Activated CD8-positive, alpha-beta memory T cell treated with anti-CD3 and anti-CD28 coated beads for 1 hour (primary cell): ENCODE data around the gene MMUT.
A peak's percentile ranks its signal among the peaks of the same experiment; 100 is the strongest.
"Not testable (repeated sequence)": the region's sequence is repeated elsewhere in the genome, so short reads cannot be mapped to it uniquely, and the experiment has no call there.

Source experiments
- DNase-seq, 2 donors: peaks; one replicate each; pipeline ENCODE4 v3.0.0-alpha.2; 2020; ENCODE audit warnings: low read depth in 1 of 2; ENCODE audit errors: extremely low read depth in 1 of 2

MMUT gene

DNA sequence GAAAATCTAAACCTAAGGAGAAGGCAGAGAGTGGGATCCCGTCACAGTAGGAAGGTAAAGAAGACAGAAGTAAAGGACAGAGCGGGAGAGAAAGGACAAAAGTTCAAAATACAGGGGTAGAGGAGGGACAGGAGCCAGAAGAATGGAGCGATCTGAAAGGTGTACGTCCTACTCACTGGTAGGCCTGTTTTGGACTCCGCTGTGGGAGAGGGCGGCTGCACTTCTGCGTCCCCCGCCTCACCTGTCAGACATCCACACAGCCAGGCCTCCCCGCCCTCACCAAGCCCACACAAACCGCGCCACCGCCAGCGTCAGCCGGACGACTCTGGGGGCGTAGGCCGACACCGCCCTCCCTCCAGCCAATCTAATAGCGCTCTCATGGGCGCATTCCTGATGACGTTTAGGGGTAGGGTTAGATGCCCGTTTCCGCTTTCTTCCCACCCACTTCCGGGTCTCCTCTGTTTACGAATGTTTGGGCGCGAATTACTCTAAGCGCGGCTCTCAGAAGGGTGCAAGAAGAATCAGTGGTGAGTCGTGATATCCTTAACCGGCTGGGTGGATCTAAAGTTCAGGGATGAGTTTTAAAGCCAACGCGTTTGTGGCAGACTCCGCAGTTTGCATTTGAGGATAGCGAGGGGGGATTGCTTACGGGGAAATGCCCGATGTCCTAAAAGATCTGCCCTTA is at the start of gene MMUT, which contains the start of gene CENPQ:
MMUT (minus strand) TSS at position 327 of the 685 bp plus-strand sequence. CDS start 3,787 bp downstream, outside the sequence.
CENPQ (plus strand) TSS at position 444 of the 685 bp plus-strand sequence. CDS start 6,807 bp downstream, outside the sequence.
- peak; percentile 66 to 75 for DNase-seq

- no peak for DNase-seq
These were observed 46.3 kb upstream of the MMUT start for GRCh38 chr6:49509342-49509741.

- no peak for DNase-seq
These were observed 43.6 kb upstream of the MMUT start for GRCh38 chr6:49506569-49507111.

DNA sequence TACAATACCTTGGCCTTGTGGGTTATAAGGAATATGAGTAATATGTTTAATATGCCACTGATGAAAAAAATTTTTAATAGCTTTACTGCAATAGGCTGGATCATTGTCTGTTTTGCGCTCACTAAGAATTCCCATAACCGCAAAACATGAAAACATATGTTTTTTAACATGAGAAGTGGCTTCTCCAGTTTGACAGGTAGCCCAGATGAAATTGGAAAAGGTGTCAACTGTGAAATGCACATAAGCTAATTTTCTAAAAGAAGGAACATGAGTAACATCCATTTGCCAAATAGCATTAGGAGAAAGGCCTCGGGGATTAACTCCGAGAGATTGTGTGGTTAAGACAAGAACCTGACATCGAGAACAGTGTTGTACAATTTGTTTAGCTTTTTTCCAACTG is 41.6 kb upstream of the MMUT start:
- no peak for DNase-seq

DNA sequence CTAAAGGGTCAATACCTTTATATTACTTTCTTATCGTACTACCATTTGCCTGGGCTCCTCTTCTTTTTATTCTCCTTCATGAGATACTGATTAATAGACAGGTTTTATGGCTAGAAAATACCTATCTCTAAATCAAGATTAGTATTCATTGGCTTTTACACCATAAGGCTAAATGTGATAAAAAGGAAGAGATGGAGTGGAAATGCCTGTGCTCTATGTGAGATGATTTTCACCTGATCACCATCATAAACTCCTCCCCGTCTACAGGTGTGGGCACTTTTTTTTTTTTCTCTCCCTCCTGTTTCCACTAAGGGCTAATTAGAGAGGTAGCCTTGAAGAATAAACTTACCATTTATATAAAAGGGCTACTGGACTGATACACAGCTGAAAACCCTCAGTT is 36.6 kb upstream of the MMUT start, which contains the start of gene GLYATL3:
GLYATL3 (plus strand) TSS at position 301 of the 400 bp plus-strand sequence. CDS start 12,068 bp downstream, outside the sequence.
- DNase-seq, result no peak

DNA sequence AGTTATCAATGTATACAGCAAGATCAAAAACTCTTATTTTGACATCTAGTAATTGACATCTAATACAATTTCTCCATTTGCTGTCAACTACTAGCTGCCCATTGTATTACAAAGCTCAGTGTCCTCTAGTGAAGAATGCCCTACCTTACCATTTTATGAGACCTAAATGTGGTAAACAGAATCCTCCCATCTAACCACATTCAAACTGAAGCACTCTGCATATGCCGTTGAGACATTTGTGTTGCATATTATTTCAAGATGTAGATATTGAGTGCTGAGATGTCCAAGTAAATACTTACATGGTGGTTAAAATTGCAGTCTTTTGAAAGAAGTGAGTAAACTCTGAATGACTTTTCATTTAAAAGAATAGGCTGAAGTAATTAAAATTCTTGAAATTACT is 36.1 kb upstream of the MMUT start:
- DNase-seq, result no peak

DNA sequence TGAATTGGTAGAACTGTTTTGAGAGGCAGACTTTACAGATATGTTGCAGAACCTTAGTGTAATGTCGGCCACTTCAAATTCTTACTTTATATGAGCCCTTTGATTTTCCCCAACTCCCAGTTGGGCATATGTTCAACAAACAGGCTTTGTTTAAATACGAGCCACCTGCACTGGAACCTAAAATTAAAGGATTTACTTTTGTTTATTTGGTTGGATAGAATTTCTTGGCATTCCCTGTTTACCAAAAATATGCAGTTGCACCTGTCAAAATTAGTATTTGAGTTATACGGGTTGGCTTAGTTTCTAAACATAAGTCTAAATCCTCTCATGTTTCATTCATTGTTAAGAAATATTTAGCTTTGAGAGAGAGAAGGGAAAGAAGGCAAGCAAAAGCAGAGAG is 34.3 kb upstream of the MMUT start:
- no peak for DNase-seq

DNA sequence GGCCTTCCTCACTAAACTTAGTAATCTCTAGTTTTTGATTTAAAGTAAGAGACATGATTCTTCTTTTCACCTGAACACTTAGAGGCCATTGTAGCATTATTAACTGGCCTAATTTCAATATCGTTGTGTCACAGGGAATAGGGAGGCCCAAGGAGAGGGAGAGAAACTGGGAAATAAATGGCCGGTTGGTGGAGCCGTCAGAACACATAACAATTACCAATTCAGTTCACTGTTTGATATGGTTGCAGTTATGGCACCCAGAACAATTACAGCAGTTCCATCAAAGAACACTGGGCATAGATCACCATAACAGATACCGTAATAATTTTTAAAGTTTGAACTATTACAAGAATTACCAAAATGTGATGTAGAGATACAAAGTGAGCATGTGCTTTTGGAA is 27.6 kb upstream of the MMUT start:
- no peak for DNase-seq

GRCh38 chr6:49483380-49483779 is 20.3 kb upstream of the MMUT start:
- not testable (repeated sequence) for DNase-seq

DNA sequence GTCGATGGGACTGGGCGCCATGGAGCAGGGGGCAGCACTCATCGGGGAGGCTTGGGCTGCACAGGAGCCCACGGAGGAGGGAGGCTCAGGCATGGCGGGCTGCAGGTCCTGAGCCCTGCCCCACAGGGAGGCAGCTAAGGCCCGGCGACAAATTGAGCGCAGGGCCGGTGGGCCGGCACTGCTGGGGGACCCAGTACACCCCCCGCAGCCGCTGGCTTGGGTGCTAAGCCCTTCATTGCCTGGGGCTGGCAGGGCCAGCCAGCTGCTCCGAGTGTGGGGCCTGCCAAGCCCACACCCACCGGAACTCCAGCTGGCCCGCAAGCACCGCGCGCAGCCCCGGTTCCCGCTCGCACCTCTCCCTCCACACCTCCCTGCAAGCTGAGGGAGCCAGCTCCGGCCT is 18.8 kb upstream of the MMUT start:
- DNase-seq, result not testable (repeated sequence)

GRCh38 chr6:49479308-49479970 is 16.4 kb upstream of the MMUT start:
- DNase-seq, result no peak

DNA sequence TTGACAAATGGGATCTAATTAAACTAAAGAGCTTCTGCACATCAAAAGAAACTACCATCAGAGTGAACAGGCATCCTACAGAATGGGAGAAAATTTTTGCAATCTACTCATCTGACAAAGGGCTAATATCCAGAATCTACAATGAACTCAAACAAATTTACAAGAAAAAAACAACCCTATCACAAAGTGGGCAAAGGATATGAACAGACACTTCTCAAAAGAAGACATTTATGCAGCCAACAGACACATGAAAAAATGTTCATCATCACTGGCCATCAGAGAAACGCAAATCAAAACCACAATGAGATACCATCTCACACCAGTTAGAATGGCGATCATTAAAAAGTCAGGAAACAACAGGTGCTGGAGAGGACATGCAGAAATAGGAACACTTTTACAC is 13.5 kb upstream of the MMUT start:
- not testable (repeated sequence) for DNase-seq

GRCh38 chr6:49468042-49468441 is 5.0 kb upstream of the MMUT start:
- DNase-seq, result no peak

DNA sequence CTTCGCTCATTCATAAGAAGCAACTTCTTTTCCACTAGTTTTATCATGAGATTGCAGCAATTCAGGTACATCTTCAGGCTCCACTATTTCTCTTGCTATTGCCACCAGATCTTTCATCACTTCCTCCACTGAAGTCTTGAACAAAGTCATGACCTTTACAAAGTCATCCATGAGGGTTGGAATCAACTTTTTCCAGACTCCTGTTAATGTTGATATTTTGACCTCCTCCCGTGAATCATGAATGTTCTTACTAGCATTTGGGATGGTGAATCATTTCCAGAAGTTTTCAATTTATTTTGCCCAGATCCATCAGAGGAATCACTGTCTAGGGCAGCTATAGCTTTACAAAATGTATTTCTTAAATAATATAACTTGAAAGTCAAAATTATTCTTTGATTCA is 1.6 kb upstream of the MMUT start:
- DNase-seq, result no peak

DNA sequence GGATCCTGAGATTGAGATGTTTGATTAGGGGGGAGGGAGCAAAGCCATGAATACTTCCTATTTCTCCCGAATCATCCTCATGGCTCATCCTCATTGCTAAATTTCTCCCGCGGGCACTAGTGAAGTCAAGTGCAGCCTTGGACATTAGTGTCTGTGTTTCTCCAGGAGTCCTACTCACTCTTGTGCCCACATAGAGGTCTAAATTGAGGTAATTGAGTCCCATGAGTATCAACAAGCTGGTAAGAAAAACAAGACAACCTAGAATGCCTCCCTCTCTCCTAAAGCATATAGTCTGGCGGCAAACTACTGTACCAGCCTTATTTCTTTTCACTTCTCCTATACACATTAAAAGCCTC is 537 bp upstream of the MMUT start:
- no peak for DNase-seq

- DNase-seq, result no peak
These were observed 490 bp downstream of the MMUT start for GRCh38 chr6:49462599-49462926.

- DNase-seq, result no peak
These were observed 982 bp downstream of the MMUT start for GRCh38 chr6:49462071-49462470.

DNA sequence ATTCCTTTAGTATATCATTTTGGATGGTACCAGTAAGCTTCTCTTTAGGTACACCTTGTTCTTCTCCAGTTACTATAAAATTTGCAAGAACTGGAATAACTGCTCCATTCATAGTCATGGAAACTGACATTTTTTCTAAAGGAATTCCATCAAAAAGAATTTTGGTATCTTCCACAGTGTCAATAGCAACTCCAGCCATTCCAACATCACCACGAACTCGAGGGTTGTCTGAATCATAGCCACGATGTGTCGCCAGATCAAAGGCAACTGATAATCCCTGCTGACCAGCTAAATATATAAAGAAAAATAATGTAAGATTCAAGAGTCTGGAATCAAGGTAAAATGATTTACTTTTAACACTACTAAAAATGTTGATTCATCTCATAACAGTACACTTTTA is 5.3 kb downstream of the MMUT start:
- DNase-seq, result no peak

DNA sequence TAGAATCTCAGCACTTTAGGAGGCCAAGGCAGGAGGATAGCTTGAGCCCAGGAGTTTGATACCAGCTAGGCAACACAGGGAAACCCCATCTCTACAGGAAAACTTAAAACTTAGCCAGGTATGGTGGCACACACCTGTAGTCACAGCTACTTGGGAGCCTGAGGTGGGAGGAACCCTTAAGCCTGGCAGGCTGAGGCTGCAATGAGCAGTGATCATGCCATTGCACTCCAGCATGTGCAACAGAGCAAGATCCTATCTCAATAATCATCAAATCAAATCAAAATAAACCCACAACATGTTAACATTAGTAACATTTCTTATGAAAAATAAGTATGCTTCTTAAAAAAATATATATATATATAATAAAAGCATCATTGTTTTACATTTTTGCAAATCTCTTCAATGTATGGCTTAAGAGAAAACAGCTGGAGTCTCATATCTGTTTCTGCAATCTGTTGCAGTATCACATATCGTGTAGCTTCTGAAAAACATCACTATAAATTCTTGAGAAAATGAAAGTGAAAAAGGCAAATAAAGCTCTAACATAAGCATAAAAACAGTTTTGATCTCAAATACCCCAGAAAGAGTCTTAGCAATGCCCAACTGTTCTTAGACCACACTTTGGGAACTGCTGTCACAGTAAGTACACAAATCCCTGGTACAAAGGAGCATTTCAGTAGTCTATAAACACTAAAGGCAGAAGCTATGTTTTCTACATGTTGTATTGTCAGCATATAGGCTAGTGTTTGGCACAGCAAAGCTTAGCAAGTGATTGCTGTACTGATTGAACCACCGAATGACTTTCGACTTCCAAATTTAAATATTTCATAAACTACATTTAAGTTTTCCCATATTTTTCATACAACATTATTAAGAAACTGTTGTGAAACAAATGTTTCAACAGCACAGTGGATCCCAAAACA is 8.0 kb downstream of the MMUT start:
- no peak for DNase-seq

- no peak for DNase-seq
These were observed 9.8 kb downstream of the MMUT start for GRCh38 chr6:49453221-49453620.

DNA sequence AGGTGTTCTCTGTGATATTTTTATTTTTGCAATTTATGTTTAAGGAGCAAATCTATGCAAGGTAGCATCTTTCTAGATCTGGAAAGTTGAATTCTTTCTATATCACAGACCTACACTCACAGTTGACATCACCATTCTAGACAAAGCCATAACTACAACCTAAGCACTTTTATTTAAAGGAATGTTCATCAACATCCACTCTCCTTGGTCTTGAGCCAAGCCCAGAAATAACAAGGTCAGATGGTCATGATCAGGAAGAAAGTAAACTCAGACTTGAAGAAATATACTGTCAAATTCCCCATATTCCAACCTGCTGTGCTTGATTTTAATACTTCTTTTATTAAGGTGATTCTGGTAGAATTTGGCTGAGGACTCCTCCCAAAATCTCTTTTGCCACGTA is 32.2 kb downstream of the MMUT start:
- no peak for DNase-seq
